ENCODE results near the gene DCC.

DCC gene

GRCh38 chr18:52605345-52605744 is 265.3 kb downstream of the DCC start:
- no peak for DNase-seq (ENCODE audit: low read depth)

- no peak for DNase-seq (ENCODE audit: low read depth)
These were observed 268.0 kb downstream of the DCC start for GRCh38 chr18:52607985-52608384.

- DNase-seq (ENCODE audit: low read depth), result no peak
These were observed 270.6 kb downstream of the DCC start for GRCh38 chr18:52610451-52611115.

GRCh38 chr18:52612406-52612805 is 272.4 kb downstream of the DCC start:
- no peak for DNase-seq (ENCODE audit: low read depth)

GRCh38 chr18:52615321-52615720 is 275.3 kb downstream of the DCC start:
- DNase-seq (ENCODE audit: low read depth), result no peak

- no peak for DNase-seq (ENCODE audit: low read depth)
These were observed 275.9 kb downstream of the DCC start for GRCh38 chr18:52615943-52616342.

- DNase-seq (ENCODE audit: low read depth), result no peak
These were observed 277.9 kb downstream of the DCC start for GRCh38 chr18:52617931-52618330.

- no peak for DNase-seq (ENCODE audit: low read depth)
These were observed 281.0 kb downstream of the DCC start for GRCh38 chr18:52620926-52621439.

- no peak for DNase-seq (ENCODE audit: low read depth)
These were observed 284.7 kb downstream of the DCC start for GRCh38 chr18:52624702-52625101.

GRCh38 chr18:52636536-52636935 is 296.5 kb downstream of the DCC start:
- DNase-seq (ENCODE audit: low read depth), result no peak

GRCh38 chr18:52648201-52648600 is 308.2 kb downstream of the DCC start:
- no peak for DNase-seq (ENCODE audit: low read depth)

GRCh38 chr18:52652391-52652790 is 312.4 kb downstream of the DCC start:
- DNase-seq (ENCODE audit: low read depth), result no peak

GRCh38 chr18:52657043-52657805 is 317.2 kb downstream of the DCC start:
- no peak for DNase-seq (ENCODE audit: low read depth)

- no peak for DNase-seq (ENCODE audit: low read depth)
These were observed 327.6 kb downstream of the DCC start for GRCh38 chr18:52667463-52668065.

GRCh38 chr18:52670896-52671295 is 330.9 kb downstream of the DCC start:
- DNase-seq (ENCODE audit: low read depth), result no peak

- no peak for DNase-seq (ENCODE audit: low read depth)
These were observed 338.0 kb downstream of the DCC start for GRCh38 chr18:52678034-52678433.

- DNase-seq (ENCODE audit: low read depth), result no peak
These were observed 338.6 kb downstream of the DCC start for GRCh38 chr18:52678551-52678950.

- DNase-seq (ENCODE audit: low read depth), result no peak
These were observed 339.4 kb downstream of the DCC start for GRCh38 chr18:52679354-52679753.

- no peak for DNase-seq (ENCODE audit: low read depth)
These were observed 342.3 kb downstream of the DCC start for GRCh38 chr18:52682260-52682659.

GRCh38 chr18:52685316-52685715 is 345.3 kb downstream of the DCC start:
- DNase-seq (ENCODE audit: low read depth), result no peak

- no peak for DNase-seq (ENCODE audit: low read depth)
These were observed 351.8 kb downstream of the DCC start for GRCh38 chr18:52691841-52692240.

GRCh38 chr18:52694804-52695203 is 354.8 kb downstream of the DCC start:
- DNase-seq (ENCODE audit: low read depth), result no peak

- DNase-seq (ENCODE audit: low read depth), result no peak
These were observed 360.1 kb downstream of the DCC start for GRCh38 chr18:52700116-52700515.
